GM21786 (cell line): Measurements from ENCODE around the gene FAM78B.

ENCODE experiments used
- ATAC-seq: cut with Tn5 transposase; IDR thresholded peaks from one replicate; pipeline ENCODE4 v1.9.1; 2021; ENCODE audit not compliant: unreplicated experiment

FAM78B gene

DNA sequence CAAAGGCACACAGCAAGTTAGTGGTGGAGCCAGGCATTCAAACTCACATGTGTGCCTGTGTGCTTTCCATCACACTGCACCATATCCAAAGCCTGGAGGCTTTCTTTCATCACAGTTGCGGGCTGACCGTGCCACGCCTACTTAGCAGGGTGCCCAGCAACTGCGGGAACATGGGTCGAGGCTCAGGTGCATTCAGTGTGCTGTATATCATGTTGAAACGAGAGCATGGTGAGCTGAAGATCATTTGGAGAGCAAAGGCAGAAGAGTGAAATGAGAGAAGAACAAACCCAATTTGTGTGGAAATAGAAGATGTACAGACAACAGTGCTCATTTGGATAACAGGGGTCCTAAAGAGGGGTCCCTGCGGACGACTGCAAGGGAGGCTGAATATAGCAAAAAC is 46.5 kb downstream of the FAM78B start:
- no peak for ATAC-seq

DNA sequence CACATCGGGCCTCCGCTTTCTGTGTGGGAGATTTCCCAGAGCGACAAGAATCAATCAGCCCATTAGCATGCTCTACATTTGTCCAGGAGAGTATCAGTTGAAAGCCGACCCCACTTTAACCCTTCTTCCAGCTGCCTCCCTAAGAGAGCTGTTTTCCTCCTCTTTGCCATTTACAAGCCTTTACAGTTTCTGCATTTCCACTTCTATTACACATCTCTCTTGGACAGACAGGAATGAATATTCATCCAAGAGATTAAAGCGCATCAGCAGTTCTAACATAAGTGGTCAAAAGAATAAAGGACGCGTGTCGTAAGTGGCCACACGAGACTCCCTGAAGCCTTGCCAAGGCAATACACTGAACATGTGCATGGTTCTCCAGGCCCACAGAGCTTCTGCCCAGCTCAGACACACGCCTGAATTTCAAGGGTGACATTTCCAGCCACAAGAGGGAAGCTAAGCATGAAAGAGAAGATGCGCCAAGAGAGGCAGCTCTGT is 47.3 kb downstream of the FAM78B start:
- no peak for ATAC-seq

DNA sequence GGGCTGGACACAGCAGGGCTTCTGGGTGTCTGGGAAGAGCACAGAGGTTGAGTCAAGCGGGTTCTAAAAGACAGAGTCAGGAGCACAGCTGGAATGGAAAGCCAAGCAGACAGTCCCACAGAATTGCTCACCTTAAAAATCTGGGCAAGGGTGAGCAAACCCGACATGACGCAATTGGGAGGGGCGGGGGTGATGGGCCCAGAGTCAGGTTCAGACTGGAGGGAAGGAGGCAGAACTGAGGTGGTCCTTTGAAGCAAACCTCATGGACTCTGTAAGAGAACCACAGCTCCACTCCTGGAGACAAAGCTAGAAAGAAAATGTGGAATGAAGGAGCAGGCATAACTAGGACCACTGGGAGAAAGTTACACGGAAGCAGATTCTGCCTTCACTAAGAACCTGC is 49.0 kb downstream of the FAM78B start:
- ATAC-seq, result no peak

DNA sequence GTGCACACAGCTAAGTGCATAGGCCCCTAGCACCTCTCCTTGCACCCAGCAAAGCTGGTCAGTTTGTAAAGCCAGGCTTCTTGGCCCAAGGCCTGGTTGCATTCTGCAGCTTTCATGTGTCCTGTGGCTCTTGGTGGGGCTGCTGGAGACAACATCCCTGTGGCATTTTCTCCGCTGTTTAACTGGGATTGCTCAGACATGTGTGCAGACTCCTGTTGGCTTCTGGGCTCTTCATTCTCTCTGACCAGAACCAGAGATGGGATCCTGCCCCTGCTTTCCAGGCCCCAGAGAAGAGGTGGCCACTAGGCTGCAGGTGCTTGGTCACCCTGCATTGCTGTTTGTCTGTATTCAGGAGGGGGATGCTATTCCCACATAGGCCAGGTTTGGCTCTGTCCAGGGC is 50.8 kb downstream of the FAM78B start:
- no peak for ATAC-seq

DNA sequence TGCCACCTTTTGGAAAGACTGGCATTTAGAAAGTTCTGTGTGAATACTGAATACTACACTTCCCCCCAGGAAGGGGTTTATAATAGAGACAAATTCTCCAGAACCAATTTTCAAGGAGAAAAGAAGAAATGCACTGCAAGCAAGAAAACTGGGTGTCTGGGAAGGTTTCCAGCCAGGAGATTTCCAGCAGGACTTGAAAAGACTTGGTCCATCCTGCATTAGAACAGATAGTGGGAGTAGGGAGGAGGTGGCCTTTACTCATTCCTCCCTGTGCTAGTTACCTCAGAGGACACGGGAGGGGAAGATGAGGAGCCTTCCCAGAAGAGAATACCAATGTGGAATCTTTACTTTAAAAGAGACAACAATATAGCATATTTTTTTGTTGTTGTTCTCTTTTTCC is 52.4 kb downstream of the FAM78B start:
- ATAC-seq, result no peak

DNA sequence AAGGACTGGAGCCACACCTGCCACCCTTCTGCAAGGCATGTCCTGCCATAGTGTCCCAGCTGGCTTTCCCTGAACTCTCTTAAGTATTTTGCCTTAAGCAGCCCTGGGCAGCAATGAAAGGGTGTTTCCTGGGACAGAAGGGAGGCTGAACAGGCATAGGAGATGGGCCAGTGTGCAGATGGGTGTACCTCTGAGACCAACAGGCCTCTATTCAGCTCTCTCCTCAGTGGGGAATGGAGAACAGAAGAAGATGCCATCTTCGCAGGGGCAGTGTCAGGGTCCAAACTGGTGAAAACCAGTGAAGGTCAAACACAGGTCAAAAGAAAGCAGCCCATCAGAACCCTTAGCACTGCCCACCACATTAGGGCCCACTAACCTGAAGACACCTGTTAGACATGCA is 53.2 kb downstream of the FAM78B start:
- ATAC-seq, result no peak

DNA sequence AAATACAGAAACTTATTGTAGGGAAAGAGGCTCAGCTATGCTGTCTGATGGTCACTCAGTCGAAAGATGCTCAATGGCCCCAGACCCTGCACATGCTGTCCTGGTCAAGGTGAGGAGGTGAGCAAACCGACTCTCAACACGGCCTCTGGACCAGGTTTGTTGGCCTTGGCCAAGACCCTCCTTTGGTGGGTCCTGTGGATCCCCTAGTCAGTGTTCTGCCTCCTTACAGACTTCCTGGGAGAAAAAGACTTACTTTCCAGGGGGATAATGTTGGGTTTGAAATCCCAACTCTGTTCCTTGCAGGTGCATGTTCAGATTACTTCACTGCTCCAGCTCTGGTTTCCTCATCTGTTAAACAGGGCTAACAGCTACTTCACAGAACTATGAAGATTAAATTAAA is 53.8 kb downstream of the FAM78B start:
- no peak for ATAC-seq

DNA sequence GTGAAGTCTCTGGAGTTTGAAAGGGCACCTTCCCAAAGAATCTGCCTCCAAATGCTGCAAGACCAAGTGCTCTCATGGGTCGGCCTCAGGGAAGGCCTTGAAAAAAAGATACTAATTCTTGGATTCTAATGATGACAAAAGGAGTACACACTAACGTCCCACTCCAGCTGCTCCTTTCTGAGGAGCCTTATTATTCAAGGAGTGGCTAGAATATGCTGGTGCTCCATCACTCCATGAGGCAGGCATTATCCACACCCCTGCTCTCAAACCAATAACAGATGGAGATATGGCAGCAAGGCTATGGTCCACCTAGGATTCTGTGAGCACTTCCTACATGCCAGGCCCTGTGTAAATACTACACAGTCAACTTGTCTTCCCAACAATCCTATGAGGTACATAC is 54.4 kb downstream of the FAM78B start:
- ATAC-seq, result no peak

DNA sequence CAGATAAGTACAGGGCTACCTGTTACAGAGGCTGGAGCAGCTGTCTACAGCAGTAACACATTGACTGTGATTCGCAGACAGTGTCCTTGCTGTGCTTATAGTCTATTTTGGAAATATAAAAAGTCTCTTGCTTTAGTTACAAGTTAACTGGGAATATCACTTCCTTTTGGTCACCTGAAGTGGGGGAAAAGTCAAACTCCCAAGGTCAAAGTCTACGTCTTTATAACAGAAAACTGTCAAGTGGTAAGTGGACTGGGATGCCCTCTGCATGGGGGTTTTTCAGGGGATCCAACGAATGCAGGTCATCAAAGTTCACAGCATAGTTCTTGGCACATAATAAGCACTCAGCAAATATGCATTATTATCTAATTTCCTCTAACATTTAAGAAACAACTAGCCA is 55.4 kb downstream of the FAM78B start:
- ATAC-seq, result no peak

DNA sequence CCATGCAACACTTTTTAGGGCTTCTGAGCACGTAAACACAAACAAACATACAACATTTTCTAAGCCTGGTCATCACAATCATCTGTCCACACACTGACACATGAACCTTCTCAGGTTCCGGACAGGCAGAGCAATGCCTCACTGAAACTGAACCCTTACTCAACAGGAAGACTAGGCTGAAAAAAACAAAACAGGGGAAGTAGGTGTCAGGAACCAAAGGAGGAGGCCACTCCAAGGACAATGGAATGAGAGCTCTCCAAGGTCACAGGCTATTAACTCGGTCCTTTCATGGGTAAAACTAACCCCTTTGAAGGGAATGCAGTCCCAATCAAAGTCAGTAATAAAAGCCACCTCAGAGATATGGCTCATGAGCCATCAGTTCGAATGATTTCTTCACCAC is 76.6 kb downstream of the FAM78B start:
- no peak for ATAC-seq

DNA sequence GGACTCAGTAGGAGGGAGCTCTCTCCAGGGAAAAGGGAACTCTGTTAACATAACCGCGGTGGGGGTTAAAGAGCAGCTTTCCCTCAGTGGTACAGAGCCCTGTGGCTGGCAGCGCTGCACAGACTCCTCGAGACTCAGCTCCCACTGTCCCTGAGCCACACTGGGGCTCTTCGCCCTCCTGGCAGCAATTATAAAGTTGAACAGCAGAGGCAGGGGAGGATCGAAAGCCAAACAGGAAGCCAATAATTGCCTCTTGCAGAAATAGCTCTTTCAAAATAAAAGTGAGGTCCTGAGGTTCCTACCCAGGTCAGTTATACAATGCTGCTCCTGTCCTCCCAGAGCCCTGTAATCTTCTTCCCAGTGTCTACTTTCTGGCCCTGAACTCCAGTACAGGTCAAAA is 77.0 kb downstream of the FAM78B start:
- ATAC-seq, result peak; percentile 73

DNA sequence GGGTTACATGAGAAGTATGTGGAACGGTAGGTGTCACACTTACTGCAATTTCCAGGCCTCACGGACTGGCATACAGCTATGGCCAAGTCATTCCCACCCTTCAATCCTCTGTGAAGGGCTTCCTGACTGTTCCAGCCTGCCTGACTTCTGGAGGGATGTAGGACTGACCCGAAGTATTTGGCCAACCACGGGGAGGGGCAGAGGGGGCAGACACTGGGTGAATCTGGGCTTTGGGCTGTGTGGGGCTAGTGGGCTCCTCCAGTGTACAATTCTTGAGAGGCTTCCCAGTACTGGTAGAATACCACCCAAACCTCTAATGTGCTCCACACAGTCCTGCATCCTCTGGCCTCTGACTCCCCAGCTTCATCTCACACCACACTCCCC is 78.2 kb downstream of the FAM78B start:
- no peak for ATAC-seq

DNA sequence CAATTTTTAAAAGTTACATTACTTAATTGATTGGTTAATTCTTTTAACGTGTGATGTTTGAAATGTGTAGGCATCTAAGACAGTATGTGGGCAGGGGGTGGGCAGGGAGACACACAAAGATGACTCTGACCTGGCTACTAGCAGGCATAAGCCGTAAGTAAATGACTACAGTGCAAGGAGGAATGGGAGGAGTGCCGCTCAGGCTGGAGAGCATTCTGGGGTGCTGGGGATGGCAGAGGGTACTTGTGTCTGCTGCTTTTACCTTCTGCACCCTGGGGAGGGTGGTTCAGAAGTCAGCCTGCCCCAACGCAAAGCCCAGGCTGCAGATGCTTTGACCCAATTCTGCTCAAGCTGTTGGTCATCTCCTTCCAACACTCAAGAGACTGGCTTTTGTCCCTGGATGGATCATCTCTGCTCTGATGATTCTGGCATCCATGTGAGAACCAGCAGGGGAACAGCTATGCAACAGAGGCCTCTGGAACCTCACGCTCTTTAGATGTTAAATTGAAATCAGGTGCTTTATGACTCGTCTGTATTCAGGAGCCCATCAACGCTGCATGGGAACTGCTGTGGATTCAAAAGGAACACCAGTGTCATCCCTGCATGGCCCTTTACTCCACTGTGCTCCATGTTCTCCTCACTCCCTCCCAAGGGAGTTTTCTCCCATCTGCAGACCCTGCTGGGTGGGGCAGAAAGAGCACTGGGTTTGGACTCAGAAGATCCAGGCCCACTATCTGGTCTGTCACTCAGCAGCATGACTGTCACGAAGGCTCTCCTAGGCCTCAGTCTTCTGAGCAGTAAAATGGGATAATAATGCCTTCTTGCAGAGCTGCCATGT is 78.8 kb downstream of the FAM78B start:
- ATAC-seq, result no peak

DNA sequence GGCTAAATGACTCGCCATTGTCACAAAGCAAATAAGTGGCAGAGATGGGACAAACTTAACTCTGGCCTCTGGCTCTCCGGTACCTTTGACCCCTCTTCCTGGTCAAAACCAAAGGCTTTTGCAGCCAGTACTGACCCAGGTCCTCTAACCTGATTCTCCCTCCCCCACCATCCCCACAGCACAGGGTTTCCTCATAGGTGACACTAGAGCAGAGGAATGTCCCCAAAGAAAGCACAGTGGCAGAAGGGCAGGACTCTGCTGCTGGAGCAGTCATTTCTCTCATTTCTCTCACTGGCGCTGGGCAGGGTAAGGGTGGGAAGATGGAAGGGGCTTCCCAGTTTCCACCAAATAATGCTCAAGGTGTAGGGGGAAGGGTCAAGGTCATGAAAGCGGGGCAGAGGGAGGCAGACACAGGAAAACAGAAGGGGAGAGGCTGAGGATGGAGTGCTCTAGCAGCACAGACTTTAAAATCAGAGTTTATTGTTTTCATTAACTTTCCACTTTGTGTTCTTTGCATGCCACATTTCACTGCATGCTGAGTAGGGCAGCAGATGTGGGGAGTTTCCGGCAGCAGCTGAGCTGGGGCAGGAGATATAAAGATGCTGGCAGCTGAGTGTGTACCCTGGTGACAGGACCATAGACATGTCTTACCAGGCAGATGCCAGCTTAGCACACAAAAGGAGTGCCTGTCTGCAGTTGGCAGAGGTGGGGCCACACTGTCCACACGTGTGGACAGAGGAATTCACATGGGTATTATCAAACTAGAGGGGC is 80.5 kb downstream of the FAM78B start:
- ATAC-seq, result no peak

DNA sequence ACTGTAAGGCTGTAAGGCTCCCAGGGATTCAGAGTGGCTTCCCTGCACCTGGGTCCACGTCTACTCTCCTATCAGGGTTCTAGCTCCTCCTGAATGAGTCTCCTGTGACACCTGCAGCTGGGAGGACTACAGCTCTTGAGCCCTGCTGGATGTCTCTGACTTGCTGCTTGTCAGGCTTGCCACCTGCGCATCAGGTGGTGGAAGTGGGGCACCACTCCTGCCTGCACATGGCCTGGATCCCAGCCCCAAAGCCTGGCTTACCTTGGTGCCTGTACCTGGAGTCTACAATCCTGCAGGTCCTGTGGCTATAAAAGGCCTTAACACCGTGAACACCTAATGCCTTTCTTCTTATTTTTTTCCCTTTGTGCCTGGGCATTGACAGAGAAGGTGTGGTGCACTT is 82.2 kb downstream of the FAM78B start:
- no peak for ATAC-seq

DNA sequence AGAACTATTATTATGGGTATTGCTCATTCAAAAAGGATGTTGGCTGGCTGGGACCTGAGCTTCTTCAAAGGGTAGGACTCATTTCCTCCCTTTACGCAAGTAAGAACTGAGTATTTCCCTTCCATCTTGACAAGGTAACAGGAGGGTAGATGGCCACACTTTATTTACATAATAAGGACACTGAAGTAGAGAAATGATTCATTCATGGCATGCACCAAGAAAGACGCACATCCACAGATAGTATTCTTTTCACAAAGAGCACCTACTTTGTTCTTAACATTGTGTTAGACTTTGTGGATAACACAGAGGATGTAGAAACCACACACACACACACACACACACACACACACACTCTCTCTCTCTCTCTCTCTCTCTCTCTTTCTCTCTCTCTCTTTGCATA is 82.9 kb downstream of the FAM78B start:
- ATAC-seq, result peak; percentile 79

DNA sequence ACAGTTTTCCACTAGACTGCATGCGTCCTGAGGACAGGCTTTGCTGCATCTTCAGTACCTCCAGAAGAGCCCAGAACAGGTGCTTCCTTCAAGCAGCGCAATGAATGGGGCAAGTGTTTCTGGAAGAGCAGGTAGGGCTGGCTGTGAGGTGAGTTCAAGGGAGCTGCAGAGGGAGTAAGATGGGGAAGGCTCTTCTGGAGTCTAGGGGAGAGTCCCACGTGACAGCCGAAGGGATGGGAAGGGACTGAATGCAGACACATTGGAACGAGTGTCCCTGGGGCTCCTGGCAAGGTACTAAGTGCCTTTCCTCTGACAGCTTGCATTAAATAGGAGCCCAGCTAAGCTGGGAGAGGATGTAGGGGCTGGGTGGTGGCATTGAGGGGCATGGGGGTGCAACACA is 84.2 kb downstream of the FAM78B start:
- ATAC-seq, result no peak

DNA sequence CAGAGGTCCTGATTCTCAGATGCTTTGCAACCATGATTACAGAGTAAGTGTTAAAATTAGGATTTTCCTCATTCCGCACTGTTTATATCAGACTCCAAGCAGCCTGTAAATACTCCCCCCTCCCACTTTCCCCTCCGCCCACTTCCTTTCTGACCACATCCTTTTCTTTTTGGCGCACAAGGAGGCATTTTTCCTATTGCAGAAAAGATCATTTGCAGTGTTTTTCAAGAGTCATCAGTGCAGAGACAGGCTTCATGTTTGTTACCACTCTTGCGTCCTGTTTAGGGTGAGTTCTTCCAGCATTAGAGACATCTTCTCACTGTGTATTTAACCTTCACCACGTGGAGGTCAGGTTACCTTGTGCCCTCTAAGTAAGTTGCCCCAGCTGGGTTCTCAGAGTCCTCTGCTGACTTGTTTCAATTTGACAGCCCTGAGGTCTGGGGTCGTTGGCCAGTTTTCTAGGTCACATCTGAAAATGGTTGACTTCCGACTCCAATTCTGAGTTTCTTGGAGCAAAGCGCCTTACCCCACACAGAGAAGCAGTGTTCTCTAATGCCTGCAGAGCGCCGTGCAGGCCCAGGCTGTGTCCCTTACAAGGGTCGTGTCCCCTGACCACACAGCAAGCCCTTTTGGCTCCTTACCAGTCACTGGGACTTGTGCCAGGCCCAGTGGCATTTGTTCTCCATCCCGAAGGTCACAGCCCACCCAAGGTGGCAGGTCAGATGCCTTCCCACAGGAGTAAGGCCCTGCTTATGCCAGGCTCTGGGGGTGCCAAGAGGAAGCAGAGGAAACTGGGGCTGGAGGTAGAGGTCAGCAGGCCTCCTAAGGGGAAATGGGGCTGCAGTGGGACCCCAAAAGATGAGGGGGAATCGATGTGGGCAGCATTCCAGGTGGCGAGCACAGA is 85.6 kb downstream of the FAM78B start:
- no peak for ATAC-seq

DNA sequence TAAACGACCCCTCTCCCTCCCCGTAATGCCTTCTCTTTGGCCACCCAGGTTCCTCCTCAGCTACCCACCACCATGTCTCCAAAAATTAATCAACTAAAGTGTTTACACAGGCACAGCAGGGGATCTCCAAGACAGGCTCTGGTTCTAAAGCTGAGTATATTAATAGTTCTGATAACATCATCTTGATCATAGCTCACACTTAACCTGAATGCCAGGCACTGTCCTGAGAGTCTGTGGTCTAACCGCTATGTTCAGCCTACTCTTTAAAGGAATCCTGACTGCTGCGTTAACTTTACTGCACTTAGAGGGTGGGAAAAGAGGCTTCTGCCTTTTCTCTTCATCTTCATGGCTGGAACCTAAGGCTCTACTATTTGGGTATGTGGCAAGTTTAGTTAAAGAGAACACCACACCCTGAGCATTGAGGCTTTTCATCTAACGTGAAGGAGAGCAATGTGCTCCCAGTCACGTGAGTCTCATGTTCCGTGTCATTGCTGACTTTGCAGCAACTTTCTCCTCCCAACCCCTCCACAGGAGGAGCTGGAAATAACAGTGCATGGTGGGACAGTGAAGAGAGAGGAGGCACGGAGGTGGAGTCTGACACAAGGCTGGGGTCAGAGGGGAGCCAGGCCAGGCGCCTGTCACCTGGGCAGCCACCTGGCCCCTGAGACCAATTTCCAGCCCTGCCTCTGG is 86.4 kb downstream of the FAM78B start:
- ATAC-seq, result no peak

DNA sequence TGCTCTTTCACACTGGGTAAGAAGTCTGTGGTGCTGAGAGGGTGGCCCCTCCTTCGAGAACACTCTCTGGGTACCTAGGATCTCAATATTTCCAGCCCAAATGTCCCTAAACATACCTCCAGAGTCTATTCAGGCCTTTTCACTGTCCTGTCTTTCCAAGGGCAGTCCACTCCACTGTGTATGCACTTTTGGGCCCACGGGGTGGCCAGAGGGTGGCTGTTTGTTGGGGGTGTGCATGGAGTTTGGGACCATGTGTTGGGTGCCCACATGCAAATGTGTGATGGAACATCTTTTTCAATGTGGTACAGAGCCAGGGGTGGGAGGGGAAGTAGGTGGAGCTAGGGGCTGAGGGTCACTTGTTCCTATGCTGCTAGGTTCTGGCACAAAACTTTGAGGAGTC is 87.5 kb downstream of the FAM78B start:
- no peak for ATAC-seq

DNA sequence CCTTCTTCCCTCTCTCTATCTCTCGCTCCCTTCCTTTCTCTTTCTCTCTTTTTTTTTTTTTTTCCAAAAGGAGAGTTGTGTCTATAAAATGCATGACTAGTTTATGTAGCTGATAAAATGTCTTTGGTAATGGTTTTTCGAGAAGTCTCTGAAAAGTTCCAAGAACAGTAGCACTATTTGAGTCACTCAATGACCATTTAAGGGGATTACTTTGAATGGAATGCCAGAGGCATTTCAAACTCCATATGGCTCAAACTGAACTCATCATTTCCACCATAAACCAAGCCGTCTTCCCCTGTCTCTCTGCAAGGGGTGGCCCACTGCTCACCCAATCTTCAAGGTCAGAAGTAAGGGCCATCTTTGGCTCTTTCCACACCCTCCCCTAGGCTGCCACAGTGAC is 93.3 kb downstream of the FAM78B start:
- ATAC-seq, result no peak
